Right lobe of liver (tissue), 4 donors: ENCODE measurements around the gene LEF1.

Source experiments
- POLR2A ChIP-seq: fragments of 450-650 bp; IDR thresholded peaks from one replicate; pipeline ENCODE4 v1.6.1; 2017; ENCODE audit warnings: antibody characterized with exemption, mild to moderate bottlenecking
- TF ChIP-seq, protein P1 (sequence below), 4 donors: fragments of 200-600 bp in 3 of 4; fragments of 450-650 bp in 1 of 4; IDR thresholded peaks; one replicate each; pipeline versions ENCODE4 v1.5.1 to v1.8.0; 2016 to 2022; ENCODE audit warnings: antibody characterized with exemption in 4 of 4, mild to moderate bottlenecking in 2 of 4
- donor health status: DM: no; HTN: no; CAD: no.
- donor health status: DM: no; HTN: no; CAD: no.
- donor health status: DM: no; HTN: yes; CAD: no.

- TF ChIP-seq, protein P1, sequence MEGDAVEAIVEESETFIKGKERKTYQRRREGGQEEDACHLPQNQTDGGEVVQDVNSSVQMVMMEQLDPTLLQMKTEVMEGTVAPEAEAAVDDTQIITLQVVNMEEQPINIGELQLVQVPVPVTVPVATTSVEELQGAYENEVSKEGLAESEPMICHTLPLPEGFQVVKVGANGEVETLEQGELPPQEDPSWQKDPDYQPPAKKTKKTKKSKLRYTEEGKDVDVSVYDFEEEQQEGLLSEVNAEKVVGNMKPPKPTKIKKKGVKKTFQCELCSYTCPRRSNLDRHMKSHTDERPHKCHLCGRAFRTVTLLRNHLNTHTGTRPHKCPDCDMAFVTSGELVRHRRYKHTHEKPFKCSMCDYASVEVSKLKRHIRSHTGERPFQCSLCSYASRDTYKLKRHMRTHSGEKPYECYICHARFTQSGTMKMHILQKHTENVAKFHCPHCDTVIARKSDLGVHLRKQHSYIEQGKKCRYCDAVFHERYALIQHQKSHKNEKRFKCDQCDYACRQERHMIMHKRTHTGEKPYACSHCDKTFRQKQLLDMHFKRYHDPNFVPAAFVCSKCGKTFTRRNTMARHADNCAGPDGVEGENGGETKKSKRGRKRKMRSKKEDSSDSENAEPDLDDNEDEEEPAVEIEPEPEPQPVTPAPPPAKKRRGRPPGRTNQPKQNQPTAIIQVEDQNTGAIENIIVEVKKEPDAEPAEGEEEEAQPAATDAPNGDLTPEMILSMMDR (IDR thresholded peaks at IDR 0.05) = no peak
- no peak for TF ChIP-seq POLR2A
These were observed 88.0 kb downstream of the LEF1 start for GRCh38 chr4:108080747-108081146.
